Right lobe of liver (tissue), 4 donors: ENCODE data around the gene GCKR.

Experiments used
- POLR2A ChIP-seq: fragments of 450-650 bp; IDR thresholded peaks from one replicate; pipeline ENCODE4 v1.6.1; 2017; ENCODE audit warnings: antibody characterized with exemption, mild to moderate bottlenecking
- TF ChIP-seq, protein P1 (sequence below), 4 donors: fragments of 200-600 bp in 3 of 4; fragments of 450-650 bp in 1 of 4; IDR thresholded peaks; one replicate each; pipeline versions ENCODE4 v1.5.1 to v1.8.0; 2016 to 2022; ENCODE audit warnings: antibody characterized with exemption in 4 of 4, mild to moderate bottlenecking in 2 of 4
- donor health status: DM: no; HTN: no; CAD: no.
- donor health status: DM: no; HTN: no; CAD: no.
- donor health status: DM: no; HTN: yes; CAD: no.

DNA sequence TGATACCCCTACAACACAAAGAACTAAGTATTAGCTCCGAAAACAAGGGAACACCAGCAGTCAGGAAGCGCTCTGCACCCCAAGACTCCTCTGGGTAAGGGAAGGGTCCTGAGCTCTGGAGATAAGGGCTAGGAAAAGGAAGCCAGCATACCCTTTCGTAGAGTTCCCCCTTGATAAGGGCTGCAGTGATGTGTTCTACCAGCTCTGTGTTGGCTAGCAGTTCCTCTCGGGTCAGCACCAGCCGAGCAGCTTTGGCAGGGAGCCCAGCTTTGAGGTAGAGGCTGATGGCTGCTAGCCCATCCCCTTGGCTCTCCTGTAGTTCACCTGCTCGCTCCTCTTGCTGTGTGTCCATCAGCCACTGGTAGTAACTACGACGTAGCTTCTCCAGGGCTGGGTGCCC lies 35.5 kb upstream of the GCKR start:
- TF ChIP-seq POLR2A, result no peak
- TF ChIP-seq, protein P1, sequence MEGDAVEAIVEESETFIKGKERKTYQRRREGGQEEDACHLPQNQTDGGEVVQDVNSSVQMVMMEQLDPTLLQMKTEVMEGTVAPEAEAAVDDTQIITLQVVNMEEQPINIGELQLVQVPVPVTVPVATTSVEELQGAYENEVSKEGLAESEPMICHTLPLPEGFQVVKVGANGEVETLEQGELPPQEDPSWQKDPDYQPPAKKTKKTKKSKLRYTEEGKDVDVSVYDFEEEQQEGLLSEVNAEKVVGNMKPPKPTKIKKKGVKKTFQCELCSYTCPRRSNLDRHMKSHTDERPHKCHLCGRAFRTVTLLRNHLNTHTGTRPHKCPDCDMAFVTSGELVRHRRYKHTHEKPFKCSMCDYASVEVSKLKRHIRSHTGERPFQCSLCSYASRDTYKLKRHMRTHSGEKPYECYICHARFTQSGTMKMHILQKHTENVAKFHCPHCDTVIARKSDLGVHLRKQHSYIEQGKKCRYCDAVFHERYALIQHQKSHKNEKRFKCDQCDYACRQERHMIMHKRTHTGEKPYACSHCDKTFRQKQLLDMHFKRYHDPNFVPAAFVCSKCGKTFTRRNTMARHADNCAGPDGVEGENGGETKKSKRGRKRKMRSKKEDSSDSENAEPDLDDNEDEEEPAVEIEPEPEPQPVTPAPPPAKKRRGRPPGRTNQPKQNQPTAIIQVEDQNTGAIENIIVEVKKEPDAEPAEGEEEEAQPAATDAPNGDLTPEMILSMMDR (IDR thresholded peaks at IDR 0.05), result no peak
